Measurements from ENCODE around the gene ITIH3.

Gene ITIH3

DNA sequence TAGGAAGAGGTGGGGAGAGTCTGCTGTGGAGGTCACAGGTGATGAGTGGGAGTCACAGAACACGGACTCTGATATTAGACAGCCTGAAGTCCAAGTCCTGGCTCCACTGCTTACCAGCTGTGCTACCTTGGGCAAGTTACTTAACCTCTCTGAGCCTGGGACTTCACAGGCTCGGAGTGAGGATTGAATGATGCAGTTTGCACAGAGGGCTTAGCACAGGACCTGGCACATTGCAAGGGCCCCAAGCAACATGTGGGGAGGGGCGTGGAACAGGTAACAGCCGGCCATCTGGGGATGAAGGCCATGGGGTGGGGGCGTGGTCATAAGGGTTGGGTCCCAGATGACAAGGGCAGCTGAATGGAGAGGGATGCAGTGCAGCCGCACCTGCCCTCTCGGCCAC lies 4.3 kb upstream of the ITIH3 start:
- H3K79me2 ChIP-seq (ENCODE audit: insufficient read depth, low read depth): no peaks in the 10 kb centered on the region
- H3K27me3 ChIP-seq (ENCODE audit: insufficient read depth, low read depth): no peaks in the 10 kb centered on the region
- no peaks in the 10 kb centered on the region for H4K20me1 ChIP-seq (ENCODE audit: insufficient read depth)
- H3K36me3 ChIP-seq (ENCODE audit: insufficient read depth): no peaks in the 10 kb centered on the region
- H2AFZ ChIP-seq (ENCODE audit: low read depth): no peak overlapping the region
- no peak overlapping the region for H3K9ac ChIP-seq
- H3K4me3 ChIP-seq (IDR thresholded peaks at IDR 0.05; ENCODE audit: insufficient read depth, low read depth, low read length): no peak overlapping the region
- no peak overlapping the region for H3K4me2 ChIP-seq
- H3K27ac ChIP-seq: no peak overlapping the region
- TF ChIP-seq, protein P1, sequence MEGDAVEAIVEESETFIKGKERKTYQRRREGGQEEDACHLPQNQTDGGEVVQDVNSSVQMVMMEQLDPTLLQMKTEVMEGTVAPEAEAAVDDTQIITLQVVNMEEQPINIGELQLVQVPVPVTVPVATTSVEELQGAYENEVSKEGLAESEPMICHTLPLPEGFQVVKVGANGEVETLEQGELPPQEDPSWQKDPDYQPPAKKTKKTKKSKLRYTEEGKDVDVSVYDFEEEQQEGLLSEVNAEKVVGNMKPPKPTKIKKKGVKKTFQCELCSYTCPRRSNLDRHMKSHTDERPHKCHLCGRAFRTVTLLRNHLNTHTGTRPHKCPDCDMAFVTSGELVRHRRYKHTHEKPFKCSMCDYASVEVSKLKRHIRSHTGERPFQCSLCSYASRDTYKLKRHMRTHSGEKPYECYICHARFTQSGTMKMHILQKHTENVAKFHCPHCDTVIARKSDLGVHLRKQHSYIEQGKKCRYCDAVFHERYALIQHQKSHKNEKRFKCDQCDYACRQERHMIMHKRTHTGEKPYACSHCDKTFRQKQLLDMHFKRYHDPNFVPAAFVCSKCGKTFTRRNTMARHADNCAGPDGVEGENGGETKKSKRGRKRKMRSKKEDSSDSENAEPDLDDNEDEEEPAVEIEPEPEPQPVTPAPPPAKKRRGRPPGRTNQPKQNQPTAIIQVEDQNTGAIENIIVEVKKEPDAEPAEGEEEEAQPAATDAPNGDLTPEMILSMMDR (conservative IDR thresholded peaks at IDR 0.05; ENCODE audit: low read depth, low read length): no peak
- no peaks in the 10 kb centered on the region for H3K4me1 ChIP-seq (ENCODE audit: low read depth, poor library complexity, severe bottlenecking)

DNA sequence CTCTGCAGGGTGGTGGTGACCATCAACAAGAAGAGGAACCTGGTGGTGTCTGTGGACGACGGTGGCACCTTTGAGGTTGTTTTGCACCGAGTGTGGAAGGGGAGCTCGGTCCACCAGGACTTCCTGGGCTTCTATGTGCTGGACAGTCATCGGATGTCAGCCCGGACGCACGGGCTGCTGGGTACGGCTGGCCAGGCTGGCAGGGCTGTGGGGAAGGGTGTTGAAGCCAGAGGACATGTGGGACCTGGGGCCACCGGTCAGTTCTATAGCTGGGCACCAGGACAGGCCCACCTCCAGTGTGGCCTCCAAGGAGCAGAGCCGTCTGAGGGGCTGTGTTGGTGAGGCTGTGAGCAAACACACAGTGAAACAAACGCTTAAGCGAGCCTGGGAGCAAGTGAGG lies 3.9 kb upstream of the ITIH3 start:
- no peaks in the 10 kb centered on the region for H3K27me3 ChIP-seq (ENCODE audit: insufficient read depth, low read depth)
- no peaks in the 10 kb centered on the region for H4K20me1 ChIP-seq (ENCODE audit: insufficient read depth)
- no peak overlapping the region for H3K9ac ChIP-seq
- no peak overlapping the region for H3K4me2 ChIP-seq
- no peaks in the 10 kb centered on the region for H3K36me3 ChIP-seq (ENCODE audit: insufficient read depth)
- no peak overlapping the region for H3K27ac ChIP-seq
- no peak overlapping the region for H3K4me3 ChIP-seq (IDR thresholded peaks at IDR 0.05; ENCODE audit: insufficient read depth, low read depth, low read length)
- H3K4me1 ChIP-seq (ENCODE audit: low read depth, poor library complexity, severe bottlenecking): no peaks in the 10 kb centered on the region
- H2AFZ ChIP-seq (ENCODE audit: low read depth): no peak overlapping the region
- no peaks in the 10 kb centered on the region for H3K79me2 ChIP-seq (ENCODE audit: insufficient read depth, low read depth)
- TF ChIP-seq, protein P1 (conservative IDR thresholded peaks at IDR 0.05; ENCODE audit: low read depth, low read length): no peak

DNA sequence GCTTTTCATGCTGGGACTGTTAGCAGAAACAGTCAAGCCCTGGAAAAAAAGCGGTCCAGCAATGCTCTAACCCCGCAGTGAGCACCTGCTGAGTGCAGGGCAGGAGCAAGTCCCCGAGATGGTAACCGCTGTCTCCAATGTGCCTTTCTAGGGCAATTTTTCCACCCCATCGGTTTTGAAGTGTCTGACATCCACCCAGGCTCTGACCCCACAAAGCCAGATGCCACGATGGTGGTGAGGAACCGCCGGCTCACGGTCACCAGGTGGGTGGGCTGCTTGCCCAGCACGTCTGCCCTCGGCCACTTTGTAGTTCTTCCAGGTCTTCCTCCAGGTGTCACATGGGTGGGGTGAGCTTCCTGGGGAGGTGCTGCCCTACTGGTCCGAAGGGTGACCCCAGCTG lies 3.2 kb upstream of the ITIH3 start:
- Histone ChIP-seq H3K4me3 (IDR thresholded peaks at IDR 0.05; ENCODE audit: insufficient read depth, low read depth, low read length) (no peak overlapping the region), H3K4me1 (ENCODE audit: low read depth, poor library complexity, severe bottlenecking) (no peaks in the 10 kb centered on the region), H3K9ac (no peak overlapping the region), H4K20me1 (ENCODE audit: insufficient read depth) (no peaks in the 10 kb centered on the region), H2AFZ (ENCODE audit: low read depth) (no peak overlapping the region), H3K36me3 (ENCODE audit: insufficient read depth) (no peaks in the 10 kb centered on the region), H3K4me2 (no peak overlapping the region), H3K27ac (no peak overlapping the region), H3K27me3 (ENCODE audit: insufficient read depth, low read depth) (no peaks in the 10 kb centered on the region), H3K79me2 (ENCODE audit: insufficient read depth, low read depth) (no peaks in the 10 kb centered on the region)
- TF ChIP-seq, protein P1 (conservative IDR thresholded peaks at IDR 0.05; ENCODE audit: low read depth, low read length): no peak

DNA sequence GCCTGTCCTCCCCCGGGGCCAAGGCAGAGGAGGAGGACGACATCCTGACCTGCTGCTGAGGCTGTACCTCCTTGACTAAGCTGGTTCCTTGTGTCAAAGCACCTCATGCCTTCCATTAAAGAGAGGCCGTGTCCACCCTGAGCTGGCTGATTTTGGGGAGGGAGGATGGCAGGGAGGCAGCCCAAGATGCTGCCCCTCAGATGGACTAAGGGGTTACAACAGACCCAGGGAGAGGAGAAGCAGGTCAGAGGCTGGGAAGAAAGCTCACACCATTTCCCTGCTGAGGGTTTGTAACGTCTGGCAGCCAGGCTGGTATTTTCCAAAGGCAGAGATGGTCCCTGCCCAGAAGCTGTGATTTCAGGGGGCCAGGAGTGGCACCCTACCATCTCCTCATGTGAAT lies 2.7 kb upstream of the ITIH3 start:
- H3K36me3 ChIP-seq (ENCODE audit: insufficient read depth): no peaks in the 10 kb centered on the region
- H3K4me1 ChIP-seq (ENCODE audit: low read depth, poor library complexity, severe bottlenecking): no peaks in the 10 kb centered on the region

More for the DNA sequence above, 2.7 kb upstream of the ITIH3 start:
- Histone ChIP-seq H2AFZ (ENCODE audit: low read depth) (no peak overlapping the region), H4K20me1 (ENCODE audit: insufficient read depth) (no peaks in the 10 kb centered on the region), H3K27me3 (ENCODE audit: insufficient read depth, low read depth) (no peaks in the 10 kb centered on the region), H3K4me3 (IDR thresholded peaks at IDR 0.05; ENCODE audit: insufficient read depth, low read depth, low read length) (no peak overlapping the region), H3K79me2 (ENCODE audit: insufficient read depth, low read depth) (no peaks in the 10 kb centered on the region), H3K27ac (no peak overlapping the region), H3K9ac (no peak overlapping the region), H3K4me2 (no peak overlapping the region)
- TF ChIP-seq, protein P1 (conservative IDR thresholded peaks at IDR 0.05; ENCODE audit: low read depth, low read length): no peak
